ENCODE data around the gene CSF3R. TPM values are rescaled to one million over a fixed set of nuclear protein-coding genes. Genes with fewer than 3 reads are reported as not detected.
A peak's percentile ranks its signal among the peaks of the same experiment; 100 is the strongest.

Gene CSF3R
- total and polyA plus RNA-seq, 9 of the 15 experiments (the other 6 are each of a cell fraction or from before 2014, with no cell fraction given), result 0.21 to 0.86 (median 0.40) TPM; not detected in 1

DNA sequence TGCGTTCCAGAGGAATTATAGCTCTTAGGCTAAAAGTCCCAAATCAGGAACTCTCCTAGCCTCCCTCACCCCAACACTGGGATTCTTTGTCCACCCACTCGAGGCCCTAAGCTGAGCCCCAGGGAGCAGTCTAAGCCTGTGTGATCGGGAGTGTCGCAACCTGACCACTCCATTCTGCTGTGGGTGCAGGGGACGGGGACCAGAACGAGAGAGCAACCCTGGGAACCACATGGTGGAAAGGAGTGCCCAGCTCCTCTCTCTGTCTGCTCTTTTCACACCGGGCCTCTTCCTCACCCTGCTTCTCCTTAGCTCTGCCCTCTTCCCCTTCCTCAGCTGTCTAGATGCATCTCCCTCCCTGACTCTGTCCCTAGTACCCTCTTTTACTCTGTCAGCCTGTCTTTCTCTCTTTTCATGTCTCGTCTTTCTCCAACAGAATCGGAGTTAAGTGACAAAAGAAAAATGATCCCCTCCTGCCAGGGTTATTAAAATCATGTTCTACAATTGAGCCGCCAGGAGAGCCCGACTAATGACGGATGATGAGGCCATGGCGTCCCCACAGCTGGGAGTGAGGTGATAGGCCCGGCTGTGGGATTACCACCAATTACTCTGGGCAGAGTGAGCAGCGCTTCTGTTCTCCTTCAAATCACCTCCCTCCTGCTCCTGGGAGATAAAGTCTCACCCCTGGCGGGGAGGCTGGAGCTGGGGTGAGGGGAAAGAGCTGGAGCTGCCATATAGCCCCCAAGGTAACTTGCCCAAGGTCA lies 34.5 kb upstream of the CSF3R start (continued):
- TF ChIP-seq MYC (IDR thresholded peaks at IDR 0.05; ENCODE audit: low read depth, low read length), result no peak; the same call in 1 of the 2 replicates
- no peak for TF ChIP-seq MYC (CRISPR knock-in tag; IDR thresholded peaks at IDR 0.05; ENCODE audit: borderline replicate concordance, low read depth)
- no peak for TF ChIP-seq ZC3H11A (IDR thresholded peaks at IDR 0.05; ENCODE audit: low read depth, low read length)
- TF ChIP-seq, protein P1, sequence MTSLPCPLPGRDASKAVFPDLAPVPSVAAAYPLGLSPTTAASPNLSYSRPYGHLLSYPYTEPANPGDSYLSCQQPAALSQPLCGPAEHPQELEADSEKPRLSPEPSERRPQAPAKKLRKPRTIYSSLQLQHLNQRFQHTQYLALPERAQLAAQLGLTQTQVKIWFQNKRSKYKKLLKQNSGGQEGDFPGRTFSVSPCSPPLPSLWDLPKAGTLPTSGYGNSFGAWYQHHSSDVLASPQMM (CRISPR knock-in tag; IDR thresholded peaks at IDR 0.05), result no peak
- no peak for TF ChIP-seq HDAC8 (tag; IDR thresholded peaks at IDR 0.05)
- TF ChIP-seq HDAC2 (IDR thresholded peaks at IDR 0.05), result no peak
- no peak for TF ChIP-seq HOXB6 (CRISPR knock-in tag; IDR thresholded peaks at IDR 0.05; ENCODE audit: borderline replicate concordance)
- TF ChIP-seq LCOR (CRISPR knock-in tag; IDR thresholded peaks at IDR 0.05), result no peak
- TF ChIP-seq RBBP5 (IDR thresholded peaks at IDR 0.05; ENCODE audit: borderline replicate concordance, insufficient read depth, low read length, poor library complexity, severe bottlenecking), result no peak
- peak; percentile 83 for TF ChIP-seq TAL1 (IDR thresholded peaks at IDR 0.05)
- no peak for TF ChIP-seq POLR3A (IDR thresholded peaks at IDR 0.05; ENCODE audit: borderline replicate concordance, extremely low read depth, insufficient read depth, insufficient read length)
- no peak for TF ChIP-seq ZNF23 (CRISPR knock-in tag; IDR thresholded peaks at IDR 0.05)
- TF ChIP-seq CEBPB (tag; IDR thresholded peaks at IDR 0.05), result peak; percentile 87
- no peak for TF ChIP-seq NUFIP1 (IDR thresholded peaks at IDR 0.05; ENCODE audit: partially characterized antibody)
- TF ChIP-seq SOX6 (IDR thresholded peaks at IDR 0.05), result no peak
- TF ChIP-seq TARDBP (IDR thresholded peaks at IDR 0.05), result no peak
- no peak for TF ChIP-seq POU5F1 (IDR thresholded peaks at IDR 0.05; ENCODE audit: borderline replicate concordance, low read depth, low read length, partially characterized antibody)
- no peak for TF ChIP-seq SRSF1 (IDR thresholded peaks at IDR 0.05; ENCODE audit: low read depth, low read length)
- TF ChIP-seq SMAD2 (IDR thresholded peaks at IDR 0.05; ENCODE audit: low read depth, low read length), result no peak
- peak; percentile 70 for TF ChIP-seq ESRRA (IDR thresholded peaks at IDR 0.05; ENCODE audit: borderline replicate concordance, low read depth)
- TF ChIP-seq REST (IDR thresholded peaks at IDR 0.05; ENCODE audit: borderline replicate concordance), result no peak
- TF ChIP-seq REST (CRISPR knock-in tag; IDR thresholded peaks at IDR 0.05; ENCODE audit: low read depth), result no peak

Measured in K562 (cell line).